Ectodermal cell (in vitro differentiated cells): Measurements from ENCODE around the gene IKZF4.

Experiments used
- H3K27ac ChIP-seq: 2 replicates; pipeline ENCODE4 v1.7.0; 2013; ENCODE audit warnings: mild to moderate bottlenecking, low read depth, low read length; ENCODE audit not compliant: insufficient read depth, poor library complexity, severe bottlenecking
- H3K27me3 ChIP-seq: 2 replicates; pipeline ENCODE4 v1.7.0; 2013; ENCODE audit warnings: mild to moderate bottlenecking, low read length; ENCODE audit not compliant: insufficient read depth, control insufficient read depth, poor library complexity, severe bottlenecking
- H3K36me3 ChIP-seq: one replicate; pipeline ENCODE4 v1.7.0; 2013; ENCODE audit warnings: low read length; ENCODE audit not compliant: control insufficient read depth, insufficient read depth
- H3K4me1 ChIP-seq: one replicate; pipeline ENCODE4 v1.7.0; 2013; ENCODE audit warnings: low read length; ENCODE audit not compliant: control insufficient read depth, insufficient read depth
- H3K4me3 ChIP-seq: 2 replicates; pipeline ENCODE4 v1.7.0; 2013; ENCODE audit warnings: low read depth, low read length, control low read depth; ENCODE audit not compliant: insufficient read depth
- H3K9me3 ChIP-seq: 2 replicates; pipeline ENCODE4 v1.7.0; 2013; ENCODE audit warnings: mild to moderate bottlenecking, low read length, moderate library complexity; ENCODE audit not compliant: control insufficient read depth
- WGBS, 2 experiments: methylation state at CpG; one replicate each; pipeline ENCODE4 v1.1.7; 2013; ENCODE audit warnings: missing lambda C conversion rate in 2 of 2; 5-methylcytosine and 5-hydroxymethylcytosine counted together

The IKZF4 gene

DNA sequence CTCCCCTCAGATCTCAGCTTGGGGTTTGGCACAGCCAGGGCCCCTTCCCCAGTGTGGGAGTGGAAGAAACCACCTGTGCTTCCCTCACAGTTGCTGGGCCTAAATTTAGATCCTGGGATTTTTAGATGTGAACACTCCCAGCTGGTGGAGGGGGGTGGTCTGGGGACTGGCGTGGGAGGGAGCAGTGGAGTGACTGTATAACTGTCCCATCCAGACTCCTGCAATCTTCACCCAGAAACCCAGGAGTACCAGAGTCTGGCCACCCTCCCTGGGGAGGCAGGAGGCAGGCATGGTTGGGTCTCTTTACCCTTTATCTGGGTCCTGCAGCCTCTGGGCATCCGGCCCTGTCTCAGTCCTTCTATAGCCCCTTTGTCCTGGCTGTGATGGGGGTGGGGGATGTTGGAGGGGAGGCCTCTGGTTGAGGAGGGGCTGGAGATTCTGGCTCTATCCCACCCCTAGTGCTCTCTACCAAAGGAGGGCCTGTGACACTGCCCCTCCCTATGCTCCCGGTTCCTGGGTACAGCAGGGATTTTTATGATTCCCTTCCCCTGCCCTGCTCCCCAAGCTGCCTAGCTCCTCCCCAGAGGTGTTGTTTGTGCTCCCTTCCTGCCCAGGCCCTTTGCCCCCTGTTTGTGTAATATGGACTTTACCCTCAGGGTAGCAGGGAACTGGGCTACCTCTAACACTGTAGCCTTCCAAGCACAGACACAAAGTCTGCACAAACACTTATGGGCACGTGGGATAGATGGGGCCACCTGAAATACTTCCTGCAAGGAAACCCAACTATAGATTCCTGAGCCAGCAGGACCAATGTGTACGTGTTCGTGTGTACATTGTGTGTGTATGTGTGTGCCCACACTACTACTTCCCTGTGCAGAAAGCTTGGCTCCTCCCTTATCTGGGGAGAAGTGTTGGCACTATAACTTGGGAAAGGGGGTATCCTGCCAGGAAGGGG is 60.8 kb downstream of the IKZF4 start:
- WGBS, 2 experiments = 68 to 69% methylated on average over 6 of the region's 6 CpGs

DNA sequence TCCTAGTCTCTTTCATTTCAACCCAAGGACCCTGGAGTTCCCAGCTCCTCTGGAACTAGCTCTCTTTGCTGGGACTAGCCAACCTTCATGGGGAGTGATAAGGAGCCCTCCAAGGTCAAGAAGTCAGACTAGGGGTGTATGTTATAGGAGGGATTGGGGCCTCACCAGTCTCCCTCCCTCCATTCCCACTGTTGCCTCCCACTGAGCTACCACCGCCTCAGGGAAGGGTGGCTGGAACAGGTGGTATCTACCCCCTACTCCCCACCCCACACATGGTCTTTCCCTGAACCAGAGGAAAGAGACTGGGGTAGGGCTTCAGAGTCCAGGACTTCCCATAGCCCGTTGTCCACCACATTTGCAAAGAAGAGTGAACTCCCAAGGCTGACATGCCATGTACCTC is 61.5 kb downstream of the IKZF4 start:
- no peak overlapping the region for H3K4me3 ChIP-seq
- WGBS, 2 experiments = 80 to 90% methylated on average over 2 of the region's 2 CpGs
- H3K27ac ChIP-seq = peak overlapping the region; percentile 5
- peaks cover 25% of the 10 kb centered on the region for H3K27me3 ChIP-seq
- peaks cover 5% of the 10 kb centered on the region for H3K4me1 ChIP-seq
- H3K9me3 ChIP-seq = no peaks in the 10 kb centered on the region
- no peaks in the 10 kb centered on the region for H3K36me3 ChIP-seq

More for the DNA sequence above, 60.8 kb downstream of the IKZF4 start:
- H3K36me3 ChIP-seq = no peaks in the 10 kb centered on the region
- no peak overlapping the region for H3K27ac ChIP-seq
- H3K4me1 ChIP-seq = peaks cover 5% of the 10 kb centered on the region
- H3K27me3 ChIP-seq = peaks cover 25% of the 10 kb centered on the region
- peak overlapping the region; percentile 44 for H3K4me3 ChIP-seq
- no peaks in the 10 kb centered on the region for H3K9me3 ChIP-seq

DNA sequence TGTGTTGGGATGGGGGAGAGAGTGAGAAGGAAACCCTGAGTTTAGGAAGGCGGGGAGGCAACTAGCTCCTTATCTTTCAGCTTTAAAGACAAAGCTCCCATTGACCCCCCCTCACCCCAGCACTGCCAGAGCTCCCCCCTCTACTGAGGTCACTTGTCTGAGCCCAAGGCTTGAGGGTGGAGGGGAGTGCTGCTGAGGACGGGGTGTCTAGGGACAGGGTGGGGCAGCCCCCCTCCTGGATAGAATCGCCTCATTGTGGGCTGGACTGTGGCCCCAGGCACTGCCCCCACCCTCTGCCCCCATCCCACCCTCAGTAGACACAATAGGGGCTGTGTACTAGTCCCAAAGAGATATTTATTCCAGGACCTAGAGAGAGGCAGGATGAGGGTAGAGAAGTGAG is 62.1 kb downstream of the IKZF4 start:
- no peaks in the 10 kb centered on the region for H3K36me3 ChIP-seq
- H3K9me3 ChIP-seq = no peaks in the 10 kb centered on the region
- H3K27me3 ChIP-seq = peaks cover 25% of the 10 kb centered on the region
- 84 to 89% methylated on average over 2 of the region's 3 CpGs for WGBS, 2 experiments
- H3K27ac ChIP-seq = peak overlapping the region; percentile 5
- H3K4me3 ChIP-seq = no peak overlapping the region
- peaks cover 5% of the 10 kb centered on the region for H3K4me1 ChIP-seq

DNA sequence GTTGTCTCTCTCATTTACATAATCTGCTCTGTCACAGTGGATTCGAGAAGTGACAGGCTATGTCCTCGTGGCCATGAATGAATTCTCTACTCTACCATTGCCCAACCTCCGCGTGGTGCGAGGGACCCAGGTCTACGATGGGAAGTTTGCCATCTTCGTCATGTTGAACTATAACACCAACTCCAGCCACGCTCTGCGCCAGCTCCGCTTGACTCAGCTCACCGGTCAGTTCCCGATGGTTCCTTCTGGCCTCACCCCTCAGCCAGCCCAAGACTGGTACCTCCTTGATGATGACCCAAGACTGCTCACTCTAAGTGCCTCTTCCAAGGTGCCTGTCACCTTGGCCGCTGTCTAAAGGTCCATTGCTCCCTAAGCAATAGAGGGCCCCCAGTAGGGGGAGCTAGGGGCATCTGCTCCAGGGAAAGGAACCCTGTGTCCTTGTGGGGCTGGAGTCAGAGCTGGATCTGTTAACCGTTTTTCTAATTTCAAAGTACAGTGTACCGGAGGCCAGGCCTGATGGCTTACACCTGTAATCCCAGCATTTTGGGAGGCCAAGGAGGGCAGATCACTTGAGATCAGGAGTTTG is 64.2 kb downstream of the IKZF4 start:
- Histone ChIP-seq H3K27ac (no peak overlapping the region), H3K4me3 (no peak overlapping the region), H3K27me3 (peaks cover 15% of the 10 kb centered on the region), H3K36me3 (no peaks in the 10 kb centered on the region), H3K9me3 (no peaks in the 10 kb centered on the region), H3K4me1 (peaks cover 5% of the 10 kb centered on the region)
- 92% methylated on average over 15 of the region's 15 CpGs for WGBS, 2 experiments

DNA sequence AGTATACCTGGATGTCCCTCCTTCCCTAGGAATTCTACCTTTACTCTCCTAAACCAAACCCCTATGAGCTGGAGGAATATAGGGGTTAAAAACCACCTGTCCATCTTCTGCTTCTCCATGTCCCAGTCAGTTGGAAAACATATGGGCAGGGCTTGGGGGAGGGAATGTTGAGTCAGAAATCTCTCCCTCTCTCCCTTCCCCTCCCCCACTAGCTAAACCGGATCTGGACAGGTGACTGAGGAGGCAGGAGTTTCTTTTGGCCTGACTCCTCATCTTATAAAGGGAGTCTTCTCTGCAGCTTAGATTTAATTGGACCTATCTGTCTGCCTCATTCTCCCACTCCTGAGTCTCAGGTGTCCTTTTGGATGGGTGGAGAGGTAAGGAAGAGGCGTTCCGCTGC is 65.3 kb downstream of the IKZF4 start:
- no peaks in the 10 kb centered on the region for H3K9me3 ChIP-seq
- H3K36me3 ChIP-seq = no peaks in the 10 kb centered on the region
- no peak overlapping the region for H3K27ac ChIP-seq
- peaks cover 5% of the 10 kb centered on the region for H3K4me1 ChIP-seq
- no peak overlapping the region for H3K4me3 ChIP-seq
- 94 to 97% methylated on average over 3 of the region's 3 CpGs for WGBS, 2 experiments
- peaks cover 4% of the 10 kb centered on the region for H3K27me3 ChIP-seq

DNA sequence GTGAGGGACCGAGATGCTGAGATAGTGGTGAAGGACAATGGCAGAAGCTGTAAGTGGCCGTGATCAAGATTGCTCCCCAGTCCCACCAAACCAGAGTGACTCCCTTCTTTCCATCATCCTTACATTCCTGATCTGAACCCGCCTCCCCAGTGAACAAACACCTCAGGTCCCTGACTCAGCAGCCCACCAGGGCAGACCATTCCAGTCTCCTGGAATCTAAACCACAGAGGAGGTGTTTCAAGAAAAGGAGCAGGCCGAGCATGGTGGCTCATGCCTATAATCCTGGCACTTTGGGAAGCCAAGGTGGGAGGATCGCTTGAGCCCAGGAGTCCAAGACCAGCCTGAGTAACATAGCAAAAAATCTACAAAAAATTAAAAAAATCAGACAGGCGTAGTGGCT is 65.8 kb downstream of the IKZF4 start:
- H3K27ac ChIP-seq = no peak overlapping the region
- no peak overlapping the region for H3K4me3 ChIP-seq
- no peaks in the 10 kb centered on the region for H3K9me3 ChIP-seq
- H3K27me3 ChIP-seq = no peaks in the 10 kb centered on the region
- 76 to 77% methylated on average over 6 of the region's 6 CpGs for WGBS, 2 experiments
- peaks cover 5% of the 10 kb centered on the region for H3K4me1 ChIP-seq
- no peaks in the 10 kb centered on the region for H3K36me3 ChIP-seq

DNA sequence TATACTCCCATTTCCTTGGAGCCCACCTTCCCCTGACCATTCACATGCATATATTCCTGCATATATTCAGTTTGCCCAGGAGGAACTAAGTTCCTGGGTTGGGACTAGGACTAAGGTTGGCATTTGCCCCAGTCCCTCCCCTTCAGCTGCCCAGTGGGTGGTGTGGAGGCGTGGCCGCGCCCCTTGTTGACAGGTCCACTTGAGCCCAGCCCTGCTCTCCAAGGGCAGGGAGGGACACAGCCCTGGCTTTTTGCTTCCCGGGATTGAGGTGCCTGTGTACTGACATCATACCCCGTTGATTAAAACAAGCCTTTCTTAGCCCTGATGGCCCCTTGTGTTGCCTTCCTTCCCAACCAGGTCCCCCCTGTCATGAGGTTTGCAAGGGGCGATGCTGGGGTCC is 66.4 kb downstream of the IKZF4 start:
- H3K27ac ChIP-seq = no peak overlapping the region
- 89 to 90% methylated on average over 6 of the region's 6 CpGs for WGBS, 2 experiments

More for the DNA sequence above, 66.4 kb downstream of the IKZF4 start:
- no peaks in the 10 kb centered on the region for H3K9me3 ChIP-seq
- H3K4me3 ChIP-seq = no peak overlapping the region
- H3K27me3 ChIP-seq = no peaks in the 10 kb centered on the region
- no peaks in the 10 kb centered on the region for H3K36me3 ChIP-seq
- H3K4me1 ChIP-seq = no peaks in the 10 kb centered on the region
